Measurements from ENCODE around the gene ADAM8. TPM values are rescaled to one million over a fixed set of nuclear protein-coding genes. Genes with fewer than 3 reads are reported as not detected.

Gene ADAM8
- total RNA-seq, 1 donor from 2014 or later: 1.5 TPM

DNA sequence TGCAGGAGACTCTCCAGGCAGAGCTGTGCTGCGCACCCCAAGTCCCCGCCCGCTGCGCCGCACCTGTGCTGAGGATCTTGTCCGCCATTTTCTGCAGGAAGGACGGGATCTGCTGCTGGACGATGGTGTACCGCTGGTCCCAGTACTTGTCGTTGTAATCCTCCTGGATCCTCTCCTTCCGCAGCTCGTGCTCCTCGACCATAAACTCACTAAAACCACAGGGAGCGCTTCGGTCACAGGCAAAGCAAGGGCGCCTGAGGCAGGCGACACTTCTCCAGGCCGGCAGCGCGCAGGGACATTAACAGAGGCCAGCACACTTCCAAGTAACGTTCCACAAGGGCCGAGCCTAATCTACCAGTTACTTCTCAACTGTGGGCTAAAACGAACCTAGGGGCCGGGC lies 13.1 kb upstream of the ADAM8 start:
- Mint-ChIP-seq H3K9me3 (ENCODE audit: unreplicated experiment) (no peaks in the 10 kb centered on the region), H3K27me3 (ENCODE audit: unreplicated experiment) (peaks cover 10% of the 10 kb centered on the region), H3K36me3 (ENCODE audit: low read depth, unreplicated experiment) (peaks cover 31% of the 10 kb centered on the region), H3K27ac (ENCODE audit: unreplicated experiment) (no peak overlapping the region), H3K4me3 (ENCODE audit: unreplicated experiment) (no peak overlapping the region), H3K4me1 (ENCODE audit: unreplicated experiment) (no peaks in the 10 kb centered on the region)
- TF ChIP-seq, protein P1, sequence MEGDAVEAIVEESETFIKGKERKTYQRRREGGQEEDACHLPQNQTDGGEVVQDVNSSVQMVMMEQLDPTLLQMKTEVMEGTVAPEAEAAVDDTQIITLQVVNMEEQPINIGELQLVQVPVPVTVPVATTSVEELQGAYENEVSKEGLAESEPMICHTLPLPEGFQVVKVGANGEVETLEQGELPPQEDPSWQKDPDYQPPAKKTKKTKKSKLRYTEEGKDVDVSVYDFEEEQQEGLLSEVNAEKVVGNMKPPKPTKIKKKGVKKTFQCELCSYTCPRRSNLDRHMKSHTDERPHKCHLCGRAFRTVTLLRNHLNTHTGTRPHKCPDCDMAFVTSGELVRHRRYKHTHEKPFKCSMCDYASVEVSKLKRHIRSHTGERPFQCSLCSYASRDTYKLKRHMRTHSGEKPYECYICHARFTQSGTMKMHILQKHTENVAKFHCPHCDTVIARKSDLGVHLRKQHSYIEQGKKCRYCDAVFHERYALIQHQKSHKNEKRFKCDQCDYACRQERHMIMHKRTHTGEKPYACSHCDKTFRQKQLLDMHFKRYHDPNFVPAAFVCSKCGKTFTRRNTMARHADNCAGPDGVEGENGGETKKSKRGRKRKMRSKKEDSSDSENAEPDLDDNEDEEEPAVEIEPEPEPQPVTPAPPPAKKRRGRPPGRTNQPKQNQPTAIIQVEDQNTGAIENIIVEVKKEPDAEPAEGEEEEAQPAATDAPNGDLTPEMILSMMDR (IDR thresholded peaks at IDR 0.05; ENCODE audit: unreplicated experiment): no peak
- DNase-seq (ENCODE audit: low spot score): no peak

DNA sequence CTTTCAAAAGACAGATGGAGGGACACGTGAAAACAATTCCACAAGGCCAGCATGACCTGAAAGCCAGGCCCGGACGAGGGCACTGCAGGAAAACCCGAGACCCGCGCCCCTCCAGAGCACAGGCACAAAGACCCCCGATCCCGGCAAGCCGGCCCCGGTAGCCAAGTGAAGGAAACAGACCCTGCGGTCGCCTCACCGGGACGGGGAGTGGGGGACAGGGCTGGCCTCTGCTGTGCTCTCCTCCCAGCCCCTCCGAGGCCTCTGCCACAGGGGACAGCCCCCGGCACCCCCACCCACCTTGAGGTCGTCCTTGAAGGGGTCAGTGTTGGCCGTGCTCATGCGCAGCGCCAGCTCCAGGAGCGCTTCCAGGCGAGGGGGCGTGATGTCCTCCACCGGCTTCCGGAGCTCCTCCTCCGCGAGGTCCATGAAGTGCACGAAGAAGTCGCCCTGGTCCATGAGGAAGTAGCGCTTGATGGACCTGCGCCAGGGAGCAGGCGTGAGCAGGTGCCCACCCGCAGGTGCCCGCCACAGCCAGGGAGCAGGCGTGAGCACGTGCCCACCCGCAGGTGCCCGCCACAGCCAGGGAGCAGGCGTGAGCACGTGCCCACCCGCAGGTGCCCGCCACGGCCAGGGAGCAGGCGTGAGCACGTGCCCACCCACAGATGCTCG lies 11.3 kb upstream of the ADAM8 start:
- H3K4me3 Mint-ChIP-seq (ENCODE audit: unreplicated experiment): no peak overlapping the region
- H3K27me3 Mint-ChIP-seq (ENCODE audit: unreplicated experiment): peaks cover 10% of the 10 kb centered on the region
- H3K27ac Mint-ChIP-seq (ENCODE audit: unreplicated experiment): no peak overlapping the region
- H3K4me1 Mint-ChIP-seq (ENCODE audit: unreplicated experiment): no peaks in the 10 kb centered on the region
- no peak for DNase-seq (ENCODE audit: low spot score)
- no peaks in the 10 kb centered on the region for H3K9me3 Mint-ChIP-seq (ENCODE audit: unreplicated experiment)
- peaks cover 30% of the 10 kb centered on the region for H3K36me3 Mint-ChIP-seq (ENCODE audit: low read depth, unreplicated experiment)
- TF ChIP-seq, protein P1 (IDR thresholded peaks at IDR 0.05; ENCODE audit: unreplicated experiment): no peak

DNA sequence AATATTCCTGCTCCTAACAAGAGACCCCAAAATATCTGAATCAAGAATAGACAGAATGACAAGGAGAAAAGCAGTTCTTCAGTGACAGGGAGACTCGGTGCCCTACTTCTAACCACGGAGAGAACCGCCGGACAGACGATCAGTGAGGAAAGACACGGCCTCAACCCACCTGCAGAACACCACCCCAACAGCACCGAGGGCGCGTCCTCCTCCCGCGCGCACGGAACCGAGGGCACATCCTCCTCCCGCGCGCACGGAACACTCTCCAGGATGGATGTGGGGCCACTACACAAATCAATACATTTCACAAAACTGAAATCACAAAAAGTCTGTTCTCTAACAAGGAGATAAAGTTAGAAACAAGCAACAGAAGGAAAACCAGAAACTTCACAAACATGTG lies 9.7 kb upstream of the ADAM8 start:
- Mint-ChIP-seq H3K4me3 (ENCODE audit: unreplicated experiment) (no peak overlapping the region), H3K4me1 (ENCODE audit: unreplicated experiment) (no peaks in the 10 kb centered on the region), H3K27ac (ENCODE audit: unreplicated experiment) (no peak overlapping the region), H3K36me3 (ENCODE audit: low read depth, unreplicated experiment) (peaks cover 37% of the 10 kb centered on the region), H3K9me3 (ENCODE audit: unreplicated experiment) (no peaks in the 10 kb centered on the region), H3K27me3 (ENCODE audit: unreplicated experiment) (peaks cover 14% of the 10 kb centered on the region)
- TF ChIP-seq, protein P1 (IDR thresholded peaks at IDR 0.05; ENCODE audit: unreplicated experiment): no peak
- no peak for DNase-seq (ENCODE audit: low spot score)

DNA sequence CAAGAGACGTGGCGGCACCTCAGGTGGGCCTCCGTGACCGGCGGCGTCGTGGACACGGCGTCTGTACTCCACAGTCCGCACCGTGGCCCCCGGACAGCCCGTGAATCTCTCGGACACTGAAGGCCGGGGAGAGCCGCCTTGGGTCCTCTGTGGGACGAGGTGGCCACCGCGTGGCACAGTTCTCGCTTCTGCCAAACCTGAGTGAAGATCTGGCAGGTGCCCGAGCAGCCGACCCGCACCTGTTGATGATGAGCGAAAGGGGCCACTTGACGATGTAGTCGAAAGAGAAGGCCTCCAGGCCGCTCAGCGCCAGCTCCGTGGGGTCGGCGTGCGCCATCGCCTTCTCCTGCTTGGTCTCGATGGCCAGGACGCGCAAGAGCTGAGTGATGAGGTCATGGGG lies 8.5 kb upstream of the ADAM8 start:
- no peak for DNase-seq (ENCODE audit: low spot score)
- Mint-ChIP-seq H3K4me3 (ENCODE audit: unreplicated experiment) (no peak overlapping the region), H3K27me3 (ENCODE audit: unreplicated experiment) (peaks cover 14% of the 10 kb centered on the region), H3K27ac (ENCODE audit: unreplicated experiment) (no peak overlapping the region), H3K36me3 (ENCODE audit: low read depth, unreplicated experiment) (peaks cover 31% of the 10 kb centered on the region), H3K9me3 (ENCODE audit: unreplicated experiment) (no peaks in the 10 kb centered on the region), H3K4me1 (ENCODE audit: unreplicated experiment) (no peaks in the 10 kb centered on the region)
- TF ChIP-seq, protein P1 (IDR thresholded peaks at IDR 0.05; ENCODE audit: unreplicated experiment): no peak

DNA sequence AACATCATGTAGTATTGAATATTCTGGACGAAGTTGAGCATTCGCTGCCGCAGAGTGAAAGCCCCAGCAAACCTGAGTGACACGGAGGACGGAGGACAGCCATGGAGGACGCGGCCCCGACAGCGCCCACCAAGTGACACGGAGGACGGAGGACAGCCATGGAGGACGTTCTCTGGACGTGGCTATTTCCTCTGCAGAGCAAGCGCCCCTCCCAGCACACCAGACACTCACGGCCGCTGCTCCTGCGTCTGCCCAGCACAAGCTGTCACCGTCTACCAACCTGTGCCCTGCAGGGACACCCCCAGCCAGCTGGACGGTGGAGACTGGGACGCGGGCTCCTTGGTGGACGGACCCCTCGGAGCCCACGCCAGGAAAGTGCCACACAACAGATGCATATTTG lies 7.3 kb upstream of the ADAM8 start:
- Mint-ChIP-seq H3K27ac (ENCODE audit: unreplicated experiment) (no peak overlapping the region), H3K4me1 (ENCODE audit: unreplicated experiment) (no peaks in the 10 kb centered on the region), H3K36me3 (ENCODE audit: low read depth, unreplicated experiment) (peaks cover 29% of the 10 kb centered on the region), H3K27me3 (ENCODE audit: unreplicated experiment) (peaks cover 11% of the 10 kb centered on the region), H3K9me3 (ENCODE audit: unreplicated experiment) (no peaks in the 10 kb centered on the region), H3K4me3 (ENCODE audit: unreplicated experiment) (no peak overlapping the region)
- DNase-seq (ENCODE audit: low spot score): no peak
- TF ChIP-seq, protein P1 (IDR thresholded peaks at IDR 0.05; ENCODE audit: unreplicated experiment): no peak

All from endothelial cell (in vitro differentiated cells).